GM23338 (cell line): ENCODE results near the gene PDCD4. TPM values are rescaled to one million over a fixed set of nuclear protein-coding genes. Genes with fewer than 3 reads are reported as not detected.
A peak's percentile ranks its signal among the peaks of the same experiment; 100 is the strongest.

ENCODE experiments used
- ATAC-seq: fragments of 200-7000 bp; cut with Tn5 transposase; 3 replicates; pipeline ENCODE4 v1.9.1; 2020
- DNase-seq: peaks from one replicate; pipeline ENCODE4 v3.0.0-alpha.2; 2015; ENCODE audit warnings: low spot score
- H2AFZ ChIP-seq: fragments of 200-600 bp; sonication (generic); 2 replicates; pipeline ENCODE4 v1.8.0; 2016; ENCODE audit warnings: antibody characterized with exemption, mild to moderate bottlenecking, moderate library complexity
- H3F3A ChIP-seq: fragments of 200-600 bp; sonication (generic); replicated peaks from 2 replicates; pipeline ENCODE4 v1.8.0; 2017; ENCODE audit warnings: antibody characterized with exemption, mixed run types, low read depth
- H3K27ac ChIP-seq: fragments of 200-600 bp; sonication (generic); 2 replicates; pipeline ENCODE4 v1.6.1; 2016; ENCODE audit warnings: low read depth
- H3K27me3 ChIP-seq: fragments of 200-600 bp; sonication (generic); 2 replicates; pipeline ENCODE4 v1.8.0; 2016; ENCODE audit warnings: mild to moderate bottlenecking, mixed run types, moderate library complexity; ENCODE audit not compliant: insufficient read depth
- H3K36me3 ChIP-seq: fragments of 200-600 bp; sonication (generic); 2 replicates; pipeline ENCODE4 v1.8.0; 2016; ENCODE audit warnings: mild to moderate bottlenecking; ENCODE audit not compliant: insufficient read depth
- H3K4me1 ChIP-seq: fragments of 200-600 bp; sonication (generic); 2 replicates; pipeline ENCODE4 v1.8.0; 2016; ENCODE audit warnings: mild to moderate bottlenecking, moderate library complexity; ENCODE audit not compliant: insufficient read depth
- H3K4me2 ChIP-seq: fragments of 200-600 bp; sonication (generic); 2 replicates; pipeline ENCODE4 v1.7.1; 2017; ENCODE audit warnings: mixed run types
- H3K4me3 ChIP-seq: fragments of 200-600 bp; sonication (generic); 2 replicates; pipeline ENCODE4 v1.6.1; 2016; ENCODE audit warnings: mixed run types
- H3K79me2 ChIP-seq: fragments of 200-600 bp; sonication (generic); replicated peaks from 2 replicates; pipeline ENCODE4 v1.8.0; 2017; ENCODE audit warnings: mild to moderate bottlenecking; ENCODE audit not compliant: insufficient read depth
- H3K9me2 ChIP-seq: fragments of 200-600 bp; sonication (generic); 2 replicates; pipeline ENCODE4 v1.8.0; 2017; ENCODE audit not compliant: insufficient read depth
- H4K20me1 ChIP-seq: fragments of 200-600 bp; sonication (generic); replicated peaks from 2 replicates; pipeline ENCODE4 v1.8.0; 2017; ENCODE audit warnings: mild to moderate bottlenecking; ENCODE audit not compliant: insufficient read depth
- H3K27ac Mint-ChIP-seq: 2 replicates; pipeline ENCODE4 v1.8.0; 2020; ENCODE audit warnings: inconsistent platforms, mild to moderate bottlenecking, moderate library complexity, mixed read lengths
- H3K27me3 Mint-ChIP-seq: 3 replicates; pipeline ENCODE4 v1.8.0; 2022; ENCODE audit warnings: low read depth, mild to moderate bottlenecking, moderate library complexity, mixed read lengths, inconsistent platforms; ENCODE audit not compliant: insufficient read depth, poor library complexity
- H3K36me3 Mint-ChIP-seq: 3 replicates; pipeline ENCODE4 v1.8.0; 2021; ENCODE audit warnings: low read depth, mild to moderate bottlenecking, inconsistent platforms, moderate library complexity, mixed read lengths
- H3K4me1 Mint-ChIP-seq: 3 replicates; pipeline ENCODE4 v1.8.0; 2020; ENCODE audit warnings: mild to moderate bottlenecking, inconsistent platforms, mixed read lengths
- H3K4me3 Mint-ChIP-seq: 3 replicates; pipeline ENCODE4 v1.8.0; 2021; ENCODE audit warnings: moderate library complexity, mild to moderate bottlenecking, inconsistent platforms, mixed read lengths
- H3K9me3 Mint-ChIP-seq: 3 replicates; pipeline ENCODE4 v1.8.0; 2020; ENCODE audit warnings: moderate library complexity, mild to moderate bottlenecking, inconsistent platforms, mixed read lengths
- CTCF ChIP-seq, 2 experiments: fragments of 200-600 bp in 1 of 2; sonication (generic) in 1 of 2; conservative IDR thresholded peaks; 2 replicates each; pipeline versions ENCODE4 v1.5.1 to v1.6.1; 2016 to 2017; ENCODE audit warnings: antibody characterized with exemption in 2 of 2, low read depth in 2 of 2, mild to moderate bottlenecking in 2 of 2, moderate library complexity in 1 of 2
- EZH2 ChIP-seq: fragments of 200-600 bp; sonication (generic); IDR thresholded peaks from one replicate; pipeline ENCODE4 v1.8.0; 2017; ENCODE audit warnings: antibody characterized with exemption, mild to moderate bottlenecking, low read depth; ENCODE audit not compliant: unreplicated experiment
- EZH2phosphoT487 ChIP-seq: fragments of 200-600 bp; sonication (generic); IDR thresholded peaks from one replicate; pipeline ENCODE4 v1.8.1; 2018; ENCODE audit warnings: antibody characterized with exemption; ENCODE audit not compliant: unreplicated experiment
- POLR2AphosphoS5 ChIP-seq: IDR thresholded peaks from 2 replicates; pipeline ENCODE4 v1.6.1; 2016; ENCODE audit warnings: antibody characterized with exemption, low read depth
- REST ChIP-seq: IDR thresholded peaks from one replicate; pipeline ENCODE4 v1.6.1; 2018; ENCODE audit warnings: antibody characterized with exemption; ENCODE audit not compliant: unreplicated experiment
- STAT1 ChIP-seq: IDR thresholded peaks from one replicate; pipeline ENCODE4 v1.6.1; 2016; ENCODE audit warnings: antibody characterized with exemption; ENCODE audit not compliant: unreplicated experiment
- ZNF114 ChIP-seq: fragments of 250-450 bp; sonication (Bioruptor Pico); IDR thresholded peaks from 2 replicates; pipeline ENCODE4 v1.5.0; 2020; ENCODE audit warnings: mild to moderate bottlenecking, moderate library complexity
- ZNF331 ChIP-seq: fragments of 250-450 bp; sonication (Bioruptor Pico); IDR thresholded peaks from 2 replicates; pipeline ENCODE4 v1.5.0; 2020; ENCODE audit warnings: low read depth, mild to moderate bottlenecking, moderate library complexity
- polyA plus RNA-seq: library from polyadenylated mRNA; unstranded; fragments of >200 nt; fragmentation: Nextera tagmentation; extraction: Ambion mirVana; gene quantifications from 2 replicates; pipeline ENCODE4 v1.2.1, GENCODE V29; 2016
- total RNA-seq: library from RNA; depleted of rRNA; stranded (reverse); fragments of >200 nt; shearing (Covaris generic); gene quantifications from 2 replicates; pipeline ENCODE4 v1.2.3, GENCODE V29; 2014
- TF ChIP-seq, protein P1 (sequence below): fragments of 250-450 bp; sonication (Bioruptor Pico); IDR thresholded peaks from 2 replicates; pipeline ENCODE4 v1.5.0; 2020; ENCODE audit warnings: mild to moderate bottlenecking, moderate library complexity

The PDCD4 gene
- total and polyA plus RNA-seq, 2 experiments from 2014 or later: 10.1 to 18.0 TPM

DNA sequence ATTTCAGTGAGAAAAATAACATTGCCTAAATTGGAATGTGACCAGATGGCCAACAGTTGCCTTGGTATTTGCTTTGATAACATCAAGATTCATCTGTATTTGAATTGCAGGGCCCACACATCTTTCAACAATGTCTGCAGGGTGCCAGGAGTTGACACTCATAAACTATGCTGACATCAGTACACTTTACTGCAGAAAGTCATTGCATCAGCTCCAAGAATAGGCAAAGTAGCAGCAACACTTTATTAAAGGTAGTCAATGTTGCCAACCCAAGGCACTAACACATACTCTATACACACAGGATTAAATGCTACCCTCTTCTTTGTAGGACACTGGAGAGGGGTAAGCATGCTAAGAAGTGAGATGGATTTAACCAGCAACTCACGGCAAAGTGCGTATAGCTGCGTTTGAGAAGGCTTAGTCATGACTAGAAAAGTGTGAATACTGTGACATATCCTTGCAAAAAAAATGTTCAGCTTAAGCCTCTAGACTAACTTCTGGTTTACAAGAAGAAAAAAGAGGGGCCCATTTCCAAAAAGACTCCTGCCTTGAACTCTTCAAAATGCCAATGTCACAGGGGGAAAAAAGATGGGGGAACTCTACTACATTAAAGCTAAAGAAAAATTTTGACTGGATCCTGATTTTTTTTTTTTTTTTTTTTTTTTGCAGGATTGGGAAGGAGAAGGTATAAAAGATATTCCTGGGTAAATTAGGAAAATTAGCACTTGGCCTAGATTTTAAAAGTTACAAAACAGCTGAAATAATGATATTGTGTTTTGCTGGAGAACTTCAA, 45.0 kb downstream of the PDCD4 start (continued):
- TF ChIP-seq, protein P1, sequence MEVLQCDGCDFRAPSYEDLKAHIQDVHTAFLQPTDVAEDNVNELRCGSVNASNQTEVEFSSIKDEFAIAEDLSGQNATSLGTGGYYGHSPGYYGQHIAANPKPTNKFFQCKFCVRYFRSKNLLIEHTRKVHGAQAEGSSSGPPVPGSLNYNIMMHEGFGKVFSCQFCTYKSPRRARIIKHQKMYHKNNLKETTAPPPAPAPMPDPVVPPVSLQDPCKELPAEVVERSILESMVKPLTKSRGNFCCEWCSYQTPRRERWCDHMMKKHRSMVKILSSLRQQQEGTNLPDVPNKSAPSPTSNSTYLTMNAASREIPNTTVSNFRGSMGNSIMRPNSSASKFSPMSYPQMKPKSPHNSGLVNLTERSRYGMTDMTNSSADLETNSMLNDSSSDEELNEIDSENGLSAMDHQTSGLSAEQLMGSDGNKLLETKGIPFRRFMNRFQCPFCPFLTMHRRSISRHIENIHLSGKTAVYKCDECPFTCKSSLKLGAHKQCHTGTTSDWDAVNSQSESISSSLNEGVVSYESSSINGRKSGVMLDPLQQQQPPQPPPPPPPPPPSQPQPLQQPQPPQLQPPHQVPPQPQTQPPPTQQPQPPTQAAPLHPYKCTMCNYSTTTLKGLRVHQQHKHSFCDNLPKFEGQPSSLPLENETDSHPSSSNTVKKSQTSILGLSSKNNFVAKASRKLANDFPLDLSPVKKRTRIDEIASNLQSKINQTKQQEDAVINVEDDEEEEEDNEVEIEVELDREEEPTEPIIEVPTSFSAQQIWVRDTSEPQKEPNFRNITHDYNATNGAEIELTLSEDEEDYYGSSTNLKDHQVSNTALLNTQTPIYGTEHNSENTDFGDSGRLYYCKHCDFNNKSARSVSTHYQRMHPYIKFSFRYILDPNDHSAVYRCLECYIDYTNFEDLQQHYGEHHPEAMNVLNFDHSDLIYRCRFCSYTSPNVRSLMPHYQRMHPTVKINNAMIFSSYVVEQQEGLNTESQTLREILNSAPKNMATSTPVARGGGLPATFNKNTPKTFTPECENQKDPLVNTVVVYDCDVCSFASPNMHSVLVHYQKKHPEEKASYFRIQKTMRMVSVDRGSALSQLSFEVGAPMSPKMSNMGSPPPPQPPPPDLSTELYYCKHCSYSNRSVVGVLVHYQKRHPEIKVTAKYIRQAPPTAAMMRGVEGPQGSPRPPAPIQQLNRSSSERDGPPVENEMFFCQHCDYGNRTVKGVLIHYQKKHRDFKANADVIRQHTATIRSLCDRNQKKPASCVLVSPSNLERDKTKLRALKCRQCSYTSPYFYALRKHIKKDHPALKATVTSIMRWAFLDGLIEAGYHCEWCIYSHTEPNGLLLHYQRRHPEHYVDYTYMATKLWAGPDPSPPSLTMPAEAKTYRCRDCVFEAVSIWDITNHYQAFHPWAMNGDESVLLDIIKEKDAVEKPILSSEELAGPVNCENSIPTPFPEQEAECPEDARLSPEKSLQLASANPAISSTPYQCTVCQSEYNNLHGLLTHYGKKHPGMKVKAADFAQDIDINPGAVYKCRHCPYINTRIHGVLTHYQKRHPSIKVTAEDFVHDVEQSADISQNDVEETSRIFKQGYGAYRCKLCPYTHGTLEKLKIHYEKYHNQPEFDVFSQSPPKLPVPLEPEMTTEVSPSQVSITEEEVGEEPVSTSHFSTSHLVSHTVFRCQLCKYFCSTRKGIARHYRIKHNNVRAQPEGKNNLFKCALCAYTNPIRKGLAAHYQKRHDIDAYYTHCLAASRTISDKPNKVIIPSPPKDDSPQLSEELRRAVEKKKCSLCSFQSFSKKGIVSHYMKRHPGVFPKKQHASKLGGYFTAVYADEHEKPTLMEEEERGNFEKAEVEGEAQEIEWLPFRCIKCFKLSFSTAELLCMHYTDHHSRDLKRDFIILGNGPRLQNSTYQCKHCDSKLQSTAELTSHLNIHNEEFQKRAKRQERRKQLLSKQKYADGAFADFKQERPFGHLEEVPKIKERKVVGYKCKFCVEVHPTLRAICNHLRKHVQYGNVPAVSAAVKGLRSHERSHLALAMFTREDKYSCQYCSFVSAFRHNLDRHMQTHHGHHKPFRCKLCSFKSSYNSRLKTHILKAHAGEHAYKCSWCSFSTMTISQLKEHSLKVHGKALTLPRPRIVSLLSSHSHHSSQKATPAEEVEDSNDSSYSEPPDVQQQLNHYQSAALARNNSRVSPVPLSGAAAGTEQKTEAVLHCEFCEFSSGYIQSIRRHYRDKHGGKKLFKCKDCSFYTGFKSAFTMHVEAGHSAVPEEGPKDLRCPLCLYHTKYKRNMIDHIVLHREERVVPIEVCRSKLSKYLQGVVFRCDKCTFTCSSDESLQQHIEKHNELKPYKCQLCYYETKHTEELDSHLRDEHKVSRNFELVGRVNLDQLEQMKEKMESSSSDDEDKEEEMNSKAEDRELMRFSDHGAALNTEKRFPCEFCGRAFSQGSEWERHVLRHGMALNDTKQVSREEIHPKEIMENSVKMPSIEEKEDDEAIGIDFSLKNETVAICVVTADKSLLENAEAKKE (CRISPR knock-in tag): no peak
- TF ChIP-seq EZH2 (no peak), REST (no peak)

DNA sequence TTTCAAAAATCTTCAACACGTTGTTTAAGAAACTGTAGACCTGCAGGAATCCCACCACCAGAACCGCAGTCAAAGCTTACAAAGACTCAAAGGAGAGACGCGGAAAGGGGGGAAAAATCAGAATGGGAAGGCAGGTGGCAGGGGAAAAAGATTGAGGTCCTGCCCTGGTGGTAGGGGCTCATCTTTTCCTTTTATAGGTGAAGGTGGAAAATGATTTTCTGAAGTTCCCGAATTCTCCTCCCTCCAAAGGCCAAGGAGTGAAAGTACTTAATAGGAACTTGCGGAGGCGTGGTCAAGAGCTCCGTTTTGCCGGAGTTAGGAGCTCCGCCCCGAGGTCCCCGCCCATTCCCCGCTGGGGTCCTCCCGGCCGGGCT, 46.5 kb downstream of the PDCD4 start:
- 0 out of 3 replicates have a peak, but pooled peaks cover 4% of the 10 kb centered on the region for H3K36me3 Mint-ChIP-seq
- H3K36me3 ChIP-seq: no peaks in the 10 kb centered on the region
- no peaks in the 10 kb centered on the region for H3K27me3 ChIP-seq
- H4K20me1 ChIP-seq: 0 out of 2 replicates have a peak, but pooled peaks cover 4% of the 10 kb centered on the region
- H3K4me1 Mint-ChIP-seq: peaks cover 23% of the 10 kb centered on the region; the same call in 2 of the 3 replicates
- no peaks in the 10 kb centered on the region for H3K9me3 Mint-ChIP-seq
- no peaks in the 10 kb centered on the region for H3F3A ChIP-seq
- H3K4me3 ChIP-seq: peak overlapping the region; percentile 65
- peaks cover 16% of the 10 kb centered on the region for H3K4me1 ChIP-seq
- no peak for ATAC-seq
- H3K79me2 ChIP-seq: peaks cover 38% of the 10 kb centered on the region
- peak overlapping the region; percentile 95 for H3K27ac ChIP-seq
- H3K4me2 ChIP-seq: peak overlapping the region; percentile 83
- peak overlapping the region; percentile 88 for H3K4me3 Mint-ChIP-seq
- DNase-seq: peak; percentile 99
- H3K27ac Mint-ChIP-seq: peak overlapping the region; percentile 96
- peak overlapping the region; percentile 48; the same call in 1 of the 2 replicates for H2AFZ ChIP-seq
- H3K27me3 Mint-ChIP-seq: peaks cover 9% of the 10 kb centered on the region
- no peaks in the 10 kb centered on the region for H3K9me2 ChIP-seq
- TF ChIP-seq CTCF (conservative IDR thresholded peaks at IDR 0.05; ENCODE audit: low read depth in 2 of 2) (no peak), STAT1 (no peak), ZNF114 (CRISPR knock-in tag) (no peak), EZH2phosphoT487 (no peak), ZNF331 (CRISPR knock-in tag) (no peak), POLR2AphosphoS5 (no peak)
